Vagina (tissue), 2 donors: ENCODE data around the gene VTI1A.

Source experiments
- POLR2A ChIP-seq, 2 donors: fragments of 450-650 bp; IDR thresholded peaks; one replicate each; pipeline ENCODE4 v1.6.1; 2017; ENCODE audit warnings: antibody characterized with exemption in 2 of 2, mild to moderate bottlenecking in 2 of 2, moderate library complexity in 2 of 2
- TF ChIP-seq, protein P1 (sequence below), 3 experiments: fragments of 450-650 bp in 2 of 3; fragments of 200-600 bp in 1 of 3; sonication (generic) in 1 of 3; IDR thresholded peaks; one replicate each; pipeline ENCODE4 v1.5.1; 2017 to 2019; ENCODE audit warnings: antibody characterized with exemption in 3 of 3, mild to moderate bottlenecking in 2 of 3, moderate library complexity in 2 of 3

DNA sequence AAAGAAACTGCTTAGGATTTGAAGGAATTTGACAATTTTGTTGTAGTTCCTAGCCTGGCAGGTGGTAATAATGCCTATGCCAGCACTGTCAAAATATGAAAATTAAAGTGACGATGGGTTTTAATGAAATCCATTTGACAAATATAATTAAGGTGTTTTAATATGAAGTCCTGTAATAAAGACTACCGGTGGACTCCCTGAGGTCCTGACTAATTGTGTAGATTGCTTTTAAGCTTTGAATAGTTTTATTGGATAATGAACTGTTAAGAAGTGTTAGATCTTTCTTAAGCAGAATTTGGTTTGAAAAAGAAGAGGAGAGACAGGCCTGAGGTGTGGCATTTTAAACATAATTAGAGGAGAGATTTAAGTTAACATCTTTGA lies 197.2 kb downstream of the VTI1A start:
- TF ChIP-seq, protein P1, sequence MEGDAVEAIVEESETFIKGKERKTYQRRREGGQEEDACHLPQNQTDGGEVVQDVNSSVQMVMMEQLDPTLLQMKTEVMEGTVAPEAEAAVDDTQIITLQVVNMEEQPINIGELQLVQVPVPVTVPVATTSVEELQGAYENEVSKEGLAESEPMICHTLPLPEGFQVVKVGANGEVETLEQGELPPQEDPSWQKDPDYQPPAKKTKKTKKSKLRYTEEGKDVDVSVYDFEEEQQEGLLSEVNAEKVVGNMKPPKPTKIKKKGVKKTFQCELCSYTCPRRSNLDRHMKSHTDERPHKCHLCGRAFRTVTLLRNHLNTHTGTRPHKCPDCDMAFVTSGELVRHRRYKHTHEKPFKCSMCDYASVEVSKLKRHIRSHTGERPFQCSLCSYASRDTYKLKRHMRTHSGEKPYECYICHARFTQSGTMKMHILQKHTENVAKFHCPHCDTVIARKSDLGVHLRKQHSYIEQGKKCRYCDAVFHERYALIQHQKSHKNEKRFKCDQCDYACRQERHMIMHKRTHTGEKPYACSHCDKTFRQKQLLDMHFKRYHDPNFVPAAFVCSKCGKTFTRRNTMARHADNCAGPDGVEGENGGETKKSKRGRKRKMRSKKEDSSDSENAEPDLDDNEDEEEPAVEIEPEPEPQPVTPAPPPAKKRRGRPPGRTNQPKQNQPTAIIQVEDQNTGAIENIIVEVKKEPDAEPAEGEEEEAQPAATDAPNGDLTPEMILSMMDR (IDR thresholded peaks at IDR 0.05): no peak
- TF ChIP-seq POLR2A (IDR thresholded peaks at IDR 0.05): no peak
